Measurements from ENCODE around the gene RAD21L1.
A peak's percentile ranks its signal among the peaks of the same experiment; 100 is the strongest.
"Not testable (repeated sequence)": the region's sequence is repeated elsewhere in the genome, so short reads cannot be mapped to it uniquely, and the experiment has no call there.

RAD21L1 gene

GRCh38 chr20:1199212-1199873 is 26.5 kb upstream of the RAD21L1 start:
- no peak for DNase-seq (ENCODE audit: low read depth in 2 of 2)

GRCh38 chr20:1199964-1200363 is 25.9 kb upstream of the RAD21L1 start:
- DNase-seq (ENCODE audit: low read depth in 2 of 2): no peak

GRCh38 chr20:1202762-1203504 is 22.9 kb upstream of the RAD21L1 start, which contains the start of gene C20orf202:
TSS of gene C20orf202 (plus strand) at chr20:1203454. CDS start at chr20:1203586, 132 bp downstream.
- no peak for DNase-seq (ENCODE audit: low read depth in 2 of 2)

- no peak for DNase-seq (ENCODE audit: low read depth in 2 of 2)
Observed at GRCh38 chr20:1203630-1204029, 22.2 kb upstream of the RAD21L1 start.

- DNase-seq (ENCODE audit: low read depth in 2 of 2): no peak
Observed at GRCh38 chr20:1204113-1204512, 21.7 kb upstream of the RAD21L1 start.

GRCh38 chr20:1204576-1204975 is 21.3 kb upstream of the RAD21L1 start:
- DNase-seq (ENCODE audit: low read depth in 2 of 2): no peak

GRCh38 chr20:1205802-1206201 is 20.0 kb upstream of the RAD21L1 start:
- no peak for DNase-seq (ENCODE audit: low read depth in 2 of 2)

GRCh38 chr20:1206366-1207148 is 19.3 kb upstream of the RAD21L1 start:
- no peak for DNase-seq (ENCODE audit: low read depth in 2 of 2)

- no peak for DNase-seq (ENCODE audit: low read depth in 2 of 2)
Observed at GRCh38 chr20:1207293-1207878, 18.5 kb upstream of the RAD21L1 start.

GRCh38 chr20:1209447-1210387 is 16.1 kb upstream of the RAD21L1 start:
- DNase-seq (ENCODE audit: low read depth in 2 of 2): no peak

GRCh38 chr20:1210501-1210900 is 15.3 kb upstream of the RAD21L1 start:
- no peak for DNase-seq (ENCODE audit: low read depth in 2 of 2)

- DNase-seq (ENCODE audit: low read depth in 2 of 2): no peak
Observed at GRCh38 chr20:1212023-1212422, 13.8 kb upstream of the RAD21L1 start.

- DNase-seq (ENCODE audit: low read depth in 2 of 2): peak; percentile 39 to 55
Observed at GRCh38 chr20:1212607-1213396, 13.0 kb upstream of the RAD21L1 start.

- no peak for DNase-seq (ENCODE audit: low read depth in 2 of 2)
Observed at GRCh38 chr20:1214838-1215261, 11.0 kb upstream of the RAD21L1 start.

GRCh38 chr20:1215386-1216170 is 10.3 kb upstream of the RAD21L1 start:
- peak; percentile 22 to 35 for DNase-seq (ENCODE audit: low read depth in 2 of 2)

GRCh38 chr20:1216527-1217427 is 9.1 kb upstream of the RAD21L1 start:
- DNase-seq (ENCODE audit: low read depth in 2 of 2): not testable (repeated sequence)

- DNase-seq (ENCODE audit: low read depth in 2 of 2): not testable (repeated sequence)
Observed at GRCh38 chr20:1222750-1223149, 3.1 kb upstream of the RAD21L1 start.

GRCh38 chr20:1224205-1224890 is 1.5 kb upstream of the RAD21L1 start:
- DNase-seq (ENCODE audit: low read depth in 2 of 2): no peak

Measured in stimulated activated CD4-positive, alpha-beta T cell treated with anti-CD3 and anti-CD28 coated beads, Interleukin-1b, Interleukin-23, amount 100 ng/mL, for 4 hours (primary cell).